ENCODE results near the gene HPSE.

- TF ChIP-seq CTCF (IDR thresholded peaks at IDR 0.05) = no peak
- no peak for TF ChIP-seq POLR2A (IDR thresholded peaks at IDR 0.05)
Measured at GRCh38 chr4:83258461-83258860, 76.2 kb downstream of the HPSE start.

Data from body of pancreas (tissue), 4 donors.